GM12873 (cell line): ENCODE results near the gene RFX4.

Source experiments
- CTCF ChIP-seq: IDR thresholded peaks from 2 replicates; pipeline ENCODE4 v1.5.1; 2012; ENCODE audit warnings: low read depth, mild to moderate bottlenecking, moderate library complexity, low read length, control low read depth; ENCODE audit not compliant: insufficient read depth; ENCODE audit errors: missing control alignments

The RFX4 gene

GRCh38 chr12:106801830-106802533, 219.2 kb downstream of the RFX4 start:
- TF ChIP-seq CTCF = no peak

GRCh38 chr12:106804668-106805067, 221.9 kb downstream of the RFX4 start:
- no peak for TF ChIP-seq CTCF
